SK-N-SH treated with all-trans-retinoic acid at 6 μM for 48 hours (cell line): ENCODE data around the gene PODXL.
A peak's percentile ranks its signal among the peaks of the same experiment; 100 is the strongest.

ENCODE experiments used
- ATAC-seq: fragments of 200-7000 bp; cut with Tn5 transposase; 3 replicates; pipeline ENCODE4 v1.9.1; 2020; ENCODE audit warnings: mild to moderate bottlenecking, moderate library complexity
- ARNTL ChIP-seq: fragments of 450-650 bp; formaldehyde crosslinking; IDR thresholded peaks from 2 replicates; pipeline ENCODE4 v1.5.0; 2020; ENCODE audit warnings: low read depth, mild to moderate bottlenecking, moderate library complexity, borderline replicate concordance
- BACH2 ChIP-seq: fragments of 250-450 bp; sonication (Bioruptor Pico); IDR thresholded peaks from 2 replicates; pipeline ENCODE4 v1.9.0; 2021; ENCODE audit warnings: mild to moderate bottlenecking, borderline replicate concordance
- CREB5 ChIP-seq: fragments of 250-450 bp; sonication (Bioruptor Pico); IDR thresholded peaks from 2 replicates; pipeline ENCODE4 v1.5.1; 2020; ENCODE audit warnings: low read depth, mild to moderate bottlenecking, moderate library complexity
- CSDC2 ChIP-seq: fragments of 250-450 bp; sonication (Bioruptor Pico); IDR thresholded peaks from 2 replicates; pipeline ENCODE4 v1.5.0; 2020; ENCODE audit warnings: mild to moderate bottlenecking, moderate library complexity
- CSRNP3 ChIP-seq: fragments of 250-450 bp; sonication (Bioruptor Pico); IDR thresholded peaks from 2 replicates; pipeline ENCODE4 v1.5.1; 2021; ENCODE audit warnings: mild to moderate bottlenecking, moderate library complexity
- GLIS3 ChIP-seq: fragments of 250-450 bp; sonication (Bioruptor Pico); IDR thresholded peaks from 2 replicates; pipeline ENCODE4 v1.5.0; 2020; ENCODE audit warnings: mild to moderate bottlenecking, moderate library complexity
- ISL1 ChIP-seq: fragments of 250-450 bp; sonication (Bioruptor Pico); IDR thresholded peaks from 2 replicates; pipeline ENCODE4 v2.1.2; 2022; ENCODE audit warnings: mild to moderate bottlenecking, moderate library complexity
- OSR1 ChIP-seq: fragments of 250-450 bp; sonication (Bioruptor Pico); IDR thresholded peaks from 2 replicates; pipeline ENCODE4 v1.8.0; 2022; ENCODE audit warnings: moderate library complexity, mild to moderate bottlenecking, inconsistent platforms
- PATZ1 ChIP-seq: fragments of 250-450 bp; sonication (Bioruptor Pico); IDR thresholded peaks from 2 replicates; pipeline ENCODE4 v1.8.0; 2020; ENCODE audit warnings: mild to moderate bottlenecking, moderate library complexity, borderline replicate concordance
- POU6F1 ChIP-seq: fragments of 250-450 bp; sonication (Bioruptor Pico); IDR thresholded peaks from 2 replicates; pipeline ENCODE4 v1.8.0; 2021; ENCODE audit warnings: low read depth, mild to moderate bottlenecking, moderate library complexity, borderline replicate concordance
- PPARA ChIP-seq: fragments of 250-450 bp; sonication (Bioruptor Pico); IDR thresholded peaks from 2 replicates; pipeline ENCODE4 v1.5.0; 2020; ENCODE audit warnings: mild to moderate bottlenecking, borderline replicate concordance
- SNAI2 ChIP-seq: fragments of 250-450 bp; sonication (Bioruptor Pico); IDR thresholded peaks from 2 replicates; pipeline ENCODE4 v1.5.0; 2020; ENCODE audit warnings: mild to moderate bottlenecking, moderate library complexity
- TSHZ2 ChIP-seq: fragments of 250-450 bp; sonication (Bioruptor Pico); IDR thresholded peaks from 2 replicates; pipeline ENCODE4 v1.5.0; 2020; ENCODE audit warnings: mild to moderate bottlenecking, moderate library complexity
- ZC3H10 ChIP-seq: fragments of 250-450 bp; sonication (Bioruptor Pico); IDR thresholded peaks from 2 replicates; pipeline ENCODE4 v1.5.1; 2021; ENCODE audit warnings: mild to moderate bottlenecking, moderate library complexity
- ZFP3 ChIP-seq: fragments of 250-450 bp; sonication (Bioruptor Pico); IDR thresholded peaks from 2 replicates; pipeline ENCODE4 v1.5.0; 2020; ENCODE audit warnings: mild to moderate bottlenecking, moderate library complexity
- ZFP30 ChIP-seq: fragments of 450-650 bp; formaldehyde crosslinking; IDR thresholded peaks from 2 replicates; pipeline ENCODE4 v1.5.0; 2022; ENCODE audit warnings: mild to moderate bottlenecking, moderate library complexity
- ZNF565 ChIP-seq: fragments of 450-650 bp; formaldehyde crosslinking; conservative IDR thresholded peaks from 2 replicates; pipeline ENCODE4 v1.5.0; 2020; ENCODE audit warnings: low read depth, mild to moderate bottlenecking, moderate library complexity
- ZNF70 ChIP-seq: fragments of 450-650 bp; formaldehyde crosslinking; IDR thresholded peaks from 2 replicates; pipeline ENCODE4 v1.5.0; 2020; ENCODE audit warnings: mild to moderate bottlenecking, moderate library complexity
- ZNF8 ChIP-seq: fragments of 450-650 bp; formaldehyde crosslinking; IDR thresholded peaks from 2 replicates; pipeline ENCODE4 v1.5.0; 2020; ENCODE audit warnings: mild to moderate bottlenecking, moderate library complexity

PODXL gene

GRCh38 chr7:131522325-131522930 is 34.0 kb downstream of the PODXL start:
- TF ChIP-seq CREB5 (no peak), ARNTL (CRISPR knock-in tag) (no peak), PATZ1 (no peak), PPARA (CRISPR knock-in tag) (no peak), CSDC2 (CRISPR knock-in tag) (no peak), ZC3H10 (CRISPR knock-in tag) (no peak)
- TF ChIP-seq, all 23 proteins: peak for 0
- peak; percentile 8 for ATAC-seq

- ATAC-seq = peak; percentile 64
- TF ChIP-seq GLIS3 (CRISPR knock-in tag) (no peak), ZFP30 (no peak), ISL1 (CRISPR knock-in tag) (no peak), CSRNP3 (CRISPR knock-in tag) (no peak), ARNTL (CRISPR knock-in tag) (no peak), PPARA (CRISPR knock-in tag) (no peak), TSHZ2 (CRISPR knock-in tag) (no peak), ZNF70 (CRISPR knock-in tag) (no peak), BACH2 (CRISPR knock-in tag) (no peak), ZNF8 (CRISPR knock-in tag) (no peak), CSDC2 (CRISPR knock-in tag) (no peak), SNAI2 (no peak), ZC3H10 (CRISPR knock-in tag) (no peak), CREB5 (no peak), ZNF565 (CRISPR knock-in tag) (no peak), POU6F1 (CRISPR knock-in tag) (no peak)
These were observed 34.7 kb downstream of the PODXL start for GRCh38 chr7:131521651-131522163.

GRCh38 chr7:131518626-131519025 is 37.8 kb downstream of the PODXL start:
- ATAC-seq = no peak
- TF ChIP-seq OSR1 (CRISPR knock-in tag) (no peak), SNAI2 (no peak), ZFP3 (no peak), ZNF70 (CRISPR knock-in tag) (no peak)
